H1 (cell line): ENCODE measurements around the gene MSI2. TPM values are rescaled to one million over a fixed set of nuclear protein-coding genes. Genes with fewer than 3 reads are reported as not detected.
A peak's percentile ranks its signal among the peaks of the same experiment; 100 is the strongest.

Experiments used
- CTCF ChIA-PET: fragments of 300-600 bp; sonication (Branson Sonifier 250); formaldehyde crosslinking; loops from one replicate; lab custom pipeline; 2021; ENCODE audit not compliant: partially characterized antibody; lab: Charles Lee
- POLR2A ChIA-PET: fragments of 300-600 bp; sonication (Branson Sonifier 250); formaldehyde crosslinking; loops from one replicate; lab custom pipeline; 2021; ENCODE audit warnings: inconsistent platforms; ENCODE audit not compliant: partially characterized antibody; lab: Charles Lee
- DNase-seq, 2 experiments: peaks; one replicate each; pipeline versions ENCODE4 v3.0.0 to v3.0.0-alpha.2; 2010 to 2022; ENCODE audit warnings: low spot score in 2 of 2, low read depth in 1 of 2, mixed read lengths in 1 of 2
- FAIRE-seq: peaks from 2 replicates; lab custom pipeline; 2011; peaks lifted over from hg19 to GRCh38; lab: Jason Lieb, UNC
- H2AFZ ChIP-seq: 2 replicates; pipeline ENCODE4 v1.8.1; 2012; ENCODE audit warnings: low read length, inconsistent platforms
- H2AK5ac ChIP-seq: 2 replicates; pipeline ENCODE4 v1.6.1; 2013; ENCODE audit warnings: low read depth, low read length
- H2BK120ac ChIP-seq: replicated peaks from 2 replicates; pipeline ENCODE3; 2013; ENCODE audit warnings: low read depth, low read length, inconsistent platforms
- H2BK12ac ChIP-seq: 2 replicates; pipeline ENCODE4 v1.6.1; 2013; ENCODE audit warnings: low read depth, low read length
- H2BK15ac ChIP-seq: 2 replicates; pipeline ENCODE4 v1.6.1; 2013; ENCODE audit warnings: low read length
- H2BK20ac ChIP-seq: 2 replicates; pipeline ENCODE4 v1.6.1; 2013; ENCODE audit warnings: low read length
- H2BK5ac ChIP-seq: 2 replicates; pipeline ENCODE4 v1.6.1; 2013; ENCODE audit warnings: low read depth, low read length
- H3K14ac ChIP-seq: 2 replicates; pipeline ENCODE4 v1.6.1; 2013; ENCODE audit warnings: inconsistent platforms; ENCODE audit not compliant: insufficient read length
- H3K18ac ChIP-seq: 2 replicates; pipeline ENCODE4 v1.6.1; 2013; ENCODE audit warnings: low read length; ENCODE audit errors: extremely low read depth
- H3K23ac ChIP-seq: 2 replicates; pipeline ENCODE4 v1.6.1; 2013; ENCODE audit warnings: inconsistent platforms; ENCODE audit not compliant: insufficient read length
- H3K23me2 ChIP-seq: 2 replicates; pipeline ENCODE4 v1.6.1; 2013; ENCODE audit warnings: low read depth, low read length
- H3K27ac ChIP-seq: 2 replicates; pipeline ENCODE4 v1.6.1; 2011; ENCODE audit warnings: low read depth, low read length, inconsistent platforms
- H3K27me3 ChIP-seq, 4 experiments: replicated peaks in 1 of 4; 1 replicate in 1 of 4; 2 replicates in 3 of 4; pipeline versions ENCODE4 v1.6.1 to v1.8.1; 2011 to 2013; ENCODE audit warnings: low read length in 3 of 4, mild to moderate bottlenecking in 3 of 4, inconsistent platforms in 2 of 4, mixed read lengths in 2 of 4, moderate library complexity in 1 of 4; ENCODE audit not compliant: control insufficient read depth in 3 of 4, insufficient read depth in 3 of 4; ENCODE audit errors: extremely low read depth in 1 of 4
- H3K36me3 ChIP-seq, 4 experiments: 2 replicates each; pipeline versions ENCODE4 v1.6.1 to v1.8.1; 2011 to 2013; ENCODE audit warnings: mild to moderate bottlenecking in 4 of 4, low read length in 3 of 4, moderate library complexity in 2 of 4, control low read depth in 1 of 4, inconsistent platforms in 1 of 4; ENCODE audit not compliant: insufficient read depth in 4 of 4, control insufficient read depth in 2 of 4
- H3K4ac ChIP-seq: replicated peaks from 2 replicates; pipeline ENCODE3; 2013; ENCODE audit warnings: low read length, low read depth, mixed read lengths, inconsistent platforms; ENCODE audit not compliant: insufficient read length
- H3K4me1 ChIP-seq, 4 experiments: replicated peaks in 1 of 4; 1 replicate in 1 of 4; 2 replicates in 3 of 4; pipeline versions ENCODE4 v1.6.1 to v1.8.1; 2011 to 2013; ENCODE audit warnings: low read length in 3 of 4, inconsistent platforms in 2 of 4, mixed read lengths in 1 of 4; ENCODE audit not compliant: insufficient read depth in 4 of 4, control insufficient read depth in 3 of 4
- H3K4me2 ChIP-seq, 2 experiments: 2 replicates each; pipeline versions ENCODE4 v1.6.1 to v1.8.1; 2011 to 2013; ENCODE audit warnings: low read depth in 2 of 2, low read length in 2 of 2, control low read depth in 1 of 2, inconsistent platforms in 1 of 2, mild to moderate bottlenecking in 1 of 2; ENCODE audit not compliant: insufficient read depth in 1 of 2
- H3K4me3 ChIP-seq, 4 experiments: fragments of 200-600, 300-600 bp in 1 of 4; sonication (generic), shearing (Covaris generic), sonication (Bioruptor Twin) in 1 of 4; 2 replicates each; pipeline versions ENCODE4 v1.5.1 to v1.8.1; 2011 to 2016; ENCODE audit warnings: low read length in 4 of 4, low read depth in 3 of 4, control low read depth in 2 of 4, inconsistent platforms in 2 of 4, mild to moderate bottlenecking in 2 of 4, mixed read lengths in 1 of 4, moderate library complexity in 1 of 4; ENCODE audit not compliant: insufficient read depth in 2 of 4; ENCODE audit errors: extremely low read depth in 1 of 4
- H3K56ac ChIP-seq: replicated peaks from 2 replicates; pipeline ENCODE3; 2013; ENCODE audit warnings: low read depth, mild to moderate bottlenecking, mixed read lengths, low read length, inconsistent platforms; ENCODE audit not compliant: insufficient read length
- H3K79me1 ChIP-seq: 2 replicates; pipeline ENCODE4 v1.6.1; 2013; ENCODE audit warnings: low read depth, low read length, control low read depth
- H3K79me2 ChIP-seq, 2 experiments: 2 replicates each; pipeline versions ENCODE4 v1.6.1 to v1.8.1; 2012 to 2013; ENCODE audit warnings: low read length in 2 of 2, mild to moderate bottlenecking in 2 of 2, inconsistent platforms in 1 of 2; ENCODE audit not compliant: insufficient read depth in 2 of 2, control insufficient read depth in 1 of 2
- H3K9ac ChIP-seq, 4 experiments: replicated peaks in 1 of 4; 1 replicate in 1 of 4; 2 replicates in 3 of 4; pipeline versions ENCODE4 v1.6.1 to v1.8.1; 2011 to 2013; ENCODE audit warnings: low read depth in 3 of 4, low read length in 3 of 4, control low read depth in 2 of 4, mild to moderate bottlenecking in 2 of 4, moderate library complexity in 2 of 4, inconsistent platforms in 1 of 4; ENCODE audit errors: extremely low read depth in 1 of 4
- H3K9me3 ChIP-seq, 2 experiments: 2 replicates each; pipeline versions ENCODE4 v1.6.1 to v1.8.1; 2012 to 2013; ENCODE audit warnings: mild to moderate bottlenecking in 2 of 2, moderate library complexity in 2 of 2, control low read depth in 1 of 2, inconsistent platforms in 1 of 2, low read depth in 1 of 2, low read length in 1 of 2, mixed read lengths in 1 of 2; ENCODE audit not compliant: insufficient read depth in 2 of 2
- H4K20me1 ChIP-seq, 2 experiments: replicated peaks in 1 of 2; 2 replicates each; pipeline versions ENCODE3 to v1.8.1; 2011 to 2013; ENCODE audit warnings: inconsistent platforms in 2 of 2, low read length in 2 of 2, mild to moderate bottlenecking in 1 of 2; ENCODE audit not compliant: insufficient read depth in 2 of 2, control insufficient read depth in 1 of 2
- H4K5ac ChIP-seq: 2 replicates; pipeline ENCODE4 v1.6.1; 2013; ENCODE audit warnings: low read length, low read depth, mixed read lengths, inconsistent platforms; ENCODE audit not compliant: insufficient read length
- H4K8ac ChIP-seq: 2 replicates; pipeline ENCODE4 v1.8.0; 2013; ENCODE audit warnings: mild to moderate bottlenecking, moderate library complexity, low read length, inconsistent platforms; ENCODE audit not compliant: insufficient read depth; ENCODE audit errors: extremely low read depth
- H4K91ac ChIP-seq: replicated peaks from 2 replicates; pipeline ENCODE3; 2013; ENCODE audit warnings: low read length, mixed read lengths, inconsistent platforms; ENCODE audit not compliant: insufficient read length
- CBX8 ChIP-seq: fragments of 300-800, 300-1000 bp; sonication (generic); IDR thresholded peaks from 2 replicates; pipeline ENCODE4 v1.7.1; 2016; ENCODE audit warnings: low read depth, low read length, borderline replicate concordance
- CEBPB ChIP-seq: IDR thresholded peaks from 2 replicates; pipeline ENCODE4 v1.6.1; 2012; ENCODE audit warnings: low read depth, low read length
- CHD1 ChIP-seq: IDR thresholded peaks from 2 replicates; pipeline ENCODE4 v1.6.1; 2012; ENCODE audit warnings: low read depth, low read length, improper control_type of control experiment
- GABPA ChIP-seq: IDR thresholded peaks from 2 replicates; pipeline ENCODE4 v1.6.1; 2011; ENCODE audit warnings: mild to moderate bottlenecking, low read length, moderate library complexity, borderline replicate concordance; ENCODE audit not compliant: insufficient read depth
- JUN ChIP-seq: IDR thresholded peaks from 2 replicates; pipeline ENCODE4 v1.6.1; 2011; ENCODE audit warnings: low read depth, mild to moderate bottlenecking, improper control_type of control experiment, low read length
- PHF8 ChIP-seq: fragments of 200-600 bp; sonication (generic); conservative IDR thresholded peaks from 2 replicates; pipeline ENCODE4 v1.7.1; 2012; ENCODE audit warnings: low read depth, mild to moderate bottlenecking, inconsistent platforms, low read length, moderate library complexity
- RNF2 ChIP-seq: fragments of 200-900, 300-1000 bp; sonication (generic); IDR thresholded peaks from 2 replicates; pipeline ENCODE4 v1.7.1; 2016; ENCODE audit warnings: borderline replicate concordance, low read depth, mild to moderate bottlenecking, antibody characterized with exemption, low read length; ENCODE audit not compliant: poor library complexity, severe bottlenecking; ENCODE audit errors: missing control alignments
- TAF7 ChIP-seq: optimal IDR thresholded peaks from 2 replicates; pipeline ENCODE3; 2011; ENCODE audit warnings: low read depth, mild to moderate bottlenecking, inconsistent platforms, low read length, moderate library complexity, borderline replicate concordance
- ZNF274 ChIP-seq: IDR thresholded peaks from 2 replicates; pipeline ENCODE4 v1.7.0; 2012; ENCODE audit warnings: low read length, borderline replicate concordance; ENCODE audit errors: extremely low read depth
- WGBS, 2 experiments: shearing (Covaris generic) in 1 of 2; methylation state at CpG; one replicate each; pipeline versions ENCODE4 v1.1.6 to v1.1.7; 2013 to 2015; ENCODE audit warnings: low lambda C conversion rate in 2 of 2, mixed read lengths in 2 of 2, inconsistent platforms in 1 of 2, low coverage in 1 of 2, missing lambda C conversion rate in 1 of 2; ENCODE audit not compliant: insufficient replicate concordance in 2 of 2, insufficient coverage in 1 of 2, insufficient read length in 1 of 2; ENCODE audit errors: extremely low coverage in 1 of 2, missing lambda C conversion rate in 1 of 2; 5-methylcytosine and 5-hydroxymethylcytosine counted together
- polyA plus RNA-seq, 7 experiments: library from polyadenylated mRNA; depleted of rRNA in 3 of 7; stranded (reverse) in 5 of 7; unstranded in 2 of 7; fragments of >200 nt in 5 of 7; fragments of 200-250 nt in 2 of 7; gene quantifications; 1 replicate in 5 of 7; 2 replicates in 1 of 7; 4 replicates in 1 of 7; pipeline versions ENCODE4 v1.2.1 to v1.2.3, GENCODE V29; 2011 to 2013; ENCODE audit warnings: missing spikeins in 2 of 7, mixed read lengths in 2 of 7
- total RNA-seq: library from RNA; stranded (reverse); fragmentation: NEBNext Ultra II Directional; extraction: Animal tissue kit (Norgen Biotek cat#: 25700); gene quantifications from 2 replicates; pipeline ENCODE4 v1.2.1, GENCODE V29; 2021
- TF ChIP-seq, protein P1 (sequence below): IDR thresholded peaks from 2 replicates; pipeline ENCODE4 v1.6.1; 2011; ENCODE audit warnings: low read length, improper control_type of control experiment
- TF ChIP-seq, protein P2 (sequence below): IDR thresholded peaks from 2 replicates; pipeline ENCODE4 v1.6.1; 2012; ENCODE audit warnings: inconsistent platforms

MSI2 gene
- total and polyA plus RNA-seq, 2 of the 8 experiments (the other 6 are each of a cell fraction or from before 2014, with no cell fraction given) = 36.7 to 80.6 TPM

DNA sequence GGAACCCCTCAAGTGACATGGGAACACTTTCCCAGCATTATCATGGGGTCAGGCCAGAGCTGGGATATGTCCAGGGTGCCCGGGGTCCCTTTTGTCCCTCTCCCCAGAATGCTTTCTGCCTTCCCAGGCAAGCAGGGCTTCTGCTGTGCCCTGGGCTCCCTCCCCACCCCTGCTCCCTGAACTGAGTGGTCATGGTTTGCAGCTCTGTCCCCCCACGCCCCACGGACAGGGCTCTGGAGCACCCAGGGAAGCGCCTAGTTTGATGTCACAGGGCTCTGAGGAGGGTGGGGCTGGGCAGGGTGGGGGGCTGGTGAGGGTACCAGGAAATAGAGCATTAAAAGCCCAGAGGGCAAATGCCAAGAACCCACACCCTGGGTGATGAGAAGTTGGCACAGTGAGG is 396.5 kb downstream of the MSI2 start:
- H4K91ac ChIP-seq = no peak overlapping the region
- 0 out of 2 replicates have a peak overlapping the region, but pooled peaks have one; percentile 35 for H2BK5ac ChIP-seq
- no peak overlapping the region for H3K4me2 ChIP-seq
- no peak overlapping the region for H2AK5ac ChIP-seq
- H3K27ac ChIP-seq = no peak overlapping the region
- H4K20me1 ChIP-seq = peaks cover 0 to 4% of the 10 kb centered on the region in 2 experiments
- H2AFZ ChIP-seq = no peak overlapping the region
- no peak overlapping the region for H3K4me3 ChIP-seq
- H4K5ac ChIP-seq = no peak overlapping the region
- FAIRE-seq = no peak
- H3K79me2 ChIP-seq = no peaks in the 10 kb centered on the region
- no peak overlapping the region for H2BK20ac ChIP-seq
- no peak overlapping the region for H3K9ac ChIP-seq
- H2BK12ac ChIP-seq = no peak overlapping the region; the same call in 1 of the 2 replicates
- H3K23ac ChIP-seq = no peak overlapping the region
- H2BK15ac ChIP-seq = no peak overlapping the region
- H4K8ac ChIP-seq = no peak overlapping the region
- peak overlapping the region; percentile 48; the same call in 1 of the 2 replicates for H3K18ac ChIP-seq
- H3K36me3 ChIP-seq = no peaks in the 10 kb centered on the region; a peak in 3 of 8 replicates
- H3K23me2 ChIP-seq = peaks cover 4% of the 10 kb centered on the region
- ChIA-PET POLR2A (interaction anchor here (4.5 kb wide), 1 partner anchor 8 kb away, joined by 18 read pairs; no protein-coding TSS in a partner anchor), CTCF (interaction anchor here (0.6 to 0.8 kb wide), 2 partner anchors 8 to 55 kb away, joined by 3 read pairs; no protein-coding TSS in a partner anchor)
- H3K4ac ChIP-seq = no peak overlapping the region
- no peak overlapping the region for H3K56ac ChIP-seq
- H3K9me3 ChIP-seq = no peaks in the 10 kb centered on the region
- H2BK120ac ChIP-seq = no peak overlapping the region
- no peaks in the 10 kb centered on the region for H3K27me3 ChIP-seq
- 77% methylated on average over 4 of the region's 4 CpGs; no CpG with 5 or more reads in 1 of the 2 experiments for WGBS, 2 experiments
- H3K79me1 ChIP-seq = 0 out of 2 replicates have a peak, but pooled peaks cover 2% of the 10 kb centered on the region
- no peak overlapping the region for H3K14ac ChIP-seq
- peaks cover 10 to 23% (median 20%) of the 10 kb centered on the region in 4 experiments for H3K4me1 ChIP-seq
- DNase-seq = no peak
- TF ChIP-seq TAF7 = no peak
- TF ChIP-seq, protein P1, sequence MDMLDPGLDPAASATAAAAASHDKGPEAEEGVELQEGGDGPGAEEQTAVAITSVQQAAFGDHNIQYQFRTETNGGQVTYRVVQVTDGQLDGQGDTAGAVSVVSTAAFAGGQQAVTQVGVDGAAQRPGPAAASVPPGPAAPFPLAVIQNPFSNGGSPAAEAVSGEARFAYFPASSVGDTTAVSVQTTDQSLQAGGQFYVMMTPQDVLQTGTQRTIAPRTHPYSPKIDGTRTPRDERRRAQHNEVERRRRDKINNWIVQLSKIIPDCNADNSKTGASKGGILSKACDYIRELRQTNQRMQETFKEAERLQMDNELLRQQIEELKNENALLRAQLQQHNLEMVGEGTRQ = no peak
- TF ChIP-seq, protein P2, sequence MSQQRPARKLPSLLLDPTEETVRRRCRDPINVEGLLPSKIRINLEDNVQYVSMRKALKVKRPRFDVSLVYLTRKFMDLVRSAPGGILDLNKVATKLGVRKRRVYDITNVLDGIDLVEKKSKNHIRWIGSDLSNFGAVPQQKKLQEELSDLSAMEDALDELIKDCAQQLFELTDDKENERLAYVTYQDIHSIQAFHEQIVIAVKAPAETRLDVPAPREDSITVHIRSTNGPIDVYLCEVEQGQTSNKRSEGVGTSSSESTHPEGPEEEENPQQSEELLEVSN = no peak
- TF ChIP-seq GABPA = no peak
- no peak for TF ChIP-seq JUN
- TF ChIP-seq ZNF274 = no peak
- no peak for TF ChIP-seq CEBPB
- TF ChIP-seq CHD1 = no peak
- TF ChIP-seq RNF2 = no peak
- TF ChIP-seq CBX8 = no peak
- TF ChIP-seq PHF8 = no peak
